HEK293 (cell line): ENCODE results near the gene B4GALNT4.

Experiments used
- EGR2 ChIP-seq: fragments of 450-650 bp; formaldehyde crosslinking; IDR thresholded peaks from 2 replicates; pipeline ENCODE4 v1.5.1; 2016; ENCODE audit warnings: low read depth, missing biosample characterization, missing genetic modification characterization
- KLF10 ChIP-seq: fragments of 450-650 bp; IDR thresholded peaks from 2 replicates; pipeline ENCODE4 v1.5.1; 2018; ENCODE audit warnings: missing biosample characterization, mild to moderate bottlenecking, missing genetic modification characterization
- ZBTB21 ChIP-seq: fragments of 450-650 bp; formaldehyde crosslinking; IDR thresholded peaks from 2 replicates; pipeline ENCODE4 v1.5.1; 2017; ENCODE audit warnings: missing biosample characterization, missing genetic modification characterization
- ZBTB8A ChIP-seq: fragments of 450-650 bp; formaldehyde crosslinking; IDR thresholded peaks from 2 replicates; pipeline ENCODE4 v1.5.1; 2016; ENCODE audit warnings: missing biosample characterization, missing genetic modification characterization
- ZIC2 ChIP-seq: fragments of 450-650 bp; formaldehyde crosslinking; IDR thresholded peaks from 2 replicates; pipeline ENCODE4 v1.5.1; 2016; ENCODE audit warnings: missing biosample characterization, missing genetic modification characterization
- ZNF146 ChIP-seq: fragments of 450-650 bp; formaldehyde crosslinking; IDR thresholded peaks from 2 replicates; pipeline ENCODE4 v1.5.1; 2016; ENCODE audit warnings: missing biosample characterization, missing genetic modification characterization
- ZNF23 ChIP-seq: fragments of 450-650 bp; formaldehyde crosslinking; IDR thresholded peaks from 2 replicates; pipeline ENCODE4 v1.5.1; 2016; ENCODE audit warnings: missing biosample characterization, missing genetic modification characterization, borderline replicate concordance
- ZNF324 ChIP-seq: fragments of 450-650 bp; formaldehyde crosslinking; IDR thresholded peaks from 2 replicates; pipeline ENCODE4 v1.5.1; 2016; ENCODE audit warnings: missing biosample characterization, missing genetic modification characterization
- ZNF501 ChIP-seq: fragments of 450-650 bp; formaldehyde crosslinking; IDR thresholded peaks from 2 replicates; pipeline ENCODE4 v1.5.1; 2016; ENCODE audit warnings: missing biosample characterization, missing genetic modification characterization
- ZNF560 ChIP-seq: fragments of 450-650 bp; formaldehyde crosslinking; IDR thresholded peaks from 2 replicates; pipeline ENCODE4 v1.5.1; 2017; ENCODE audit warnings: missing biosample characterization, missing genetic modification characterization, borderline replicate concordance
- ZNF777 ChIP-seq: fragments of 450-650 bp; formaldehyde crosslinking; IDR thresholded peaks from 2 replicates; pipeline ENCODE4 v1.5.1; 2017; ENCODE audit warnings: missing biosample characterization, missing genetic modification characterization, borderline replicate concordance
- TF ChIP-seq, protein P1 (sequence below): fragments of 450-650 bp; formaldehyde crosslinking; IDR thresholded peaks from 2 replicates; pipeline ENCODE4 v1.5.1; 2016; ENCODE audit warnings: missing biosample characterization, missing genetic modification characterization
- TF ChIP-seq, protein P2 (sequence below): fragments of 450-650 bp; formaldehyde crosslinking; IDR thresholded peaks from 2 replicates; pipeline ENCODE4 v1.5.1; 2016; ENCODE audit warnings: missing biosample characterization, missing genetic modification characterization

GRCh38 chr11:360326-361280 is 8.7 kb upstream of the B4GALNT4 start:
- TF ChIP-seq, protein P1, sequence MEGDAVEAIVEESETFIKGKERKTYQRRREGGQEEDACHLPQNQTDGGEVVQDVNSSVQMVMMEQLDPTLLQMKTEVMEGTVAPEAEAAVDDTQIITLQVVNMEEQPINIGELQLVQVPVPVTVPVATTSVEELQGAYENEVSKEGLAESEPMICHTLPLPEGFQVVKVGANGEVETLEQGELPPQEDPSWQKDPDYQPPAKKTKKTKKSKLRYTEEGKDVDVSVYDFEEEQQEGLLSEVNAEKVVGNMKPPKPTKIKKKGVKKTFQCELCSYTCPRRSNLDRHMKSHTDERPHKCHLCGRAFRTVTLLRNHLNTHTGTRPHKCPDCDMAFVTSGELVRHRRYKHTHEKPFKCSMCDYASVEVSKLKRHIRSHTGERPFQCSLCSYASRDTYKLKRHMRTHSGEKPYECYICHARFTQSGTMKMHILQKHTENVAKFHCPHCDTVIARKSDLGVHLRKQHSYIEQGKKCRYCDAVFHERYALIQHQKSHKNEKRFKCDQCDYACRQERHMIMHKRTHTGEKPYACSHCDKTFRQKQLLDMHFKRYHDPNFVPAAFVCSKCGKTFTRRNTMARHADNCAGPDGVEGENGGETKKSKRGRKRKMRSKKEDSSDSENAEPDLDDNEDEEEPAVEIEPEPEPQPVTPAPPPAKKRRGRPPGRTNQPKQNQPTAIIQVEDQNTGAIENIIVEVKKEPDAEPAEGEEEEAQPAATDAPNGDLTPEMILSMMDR (tag by site-specific recombination): no peak
- TF ChIP-seq, protein P2, sequence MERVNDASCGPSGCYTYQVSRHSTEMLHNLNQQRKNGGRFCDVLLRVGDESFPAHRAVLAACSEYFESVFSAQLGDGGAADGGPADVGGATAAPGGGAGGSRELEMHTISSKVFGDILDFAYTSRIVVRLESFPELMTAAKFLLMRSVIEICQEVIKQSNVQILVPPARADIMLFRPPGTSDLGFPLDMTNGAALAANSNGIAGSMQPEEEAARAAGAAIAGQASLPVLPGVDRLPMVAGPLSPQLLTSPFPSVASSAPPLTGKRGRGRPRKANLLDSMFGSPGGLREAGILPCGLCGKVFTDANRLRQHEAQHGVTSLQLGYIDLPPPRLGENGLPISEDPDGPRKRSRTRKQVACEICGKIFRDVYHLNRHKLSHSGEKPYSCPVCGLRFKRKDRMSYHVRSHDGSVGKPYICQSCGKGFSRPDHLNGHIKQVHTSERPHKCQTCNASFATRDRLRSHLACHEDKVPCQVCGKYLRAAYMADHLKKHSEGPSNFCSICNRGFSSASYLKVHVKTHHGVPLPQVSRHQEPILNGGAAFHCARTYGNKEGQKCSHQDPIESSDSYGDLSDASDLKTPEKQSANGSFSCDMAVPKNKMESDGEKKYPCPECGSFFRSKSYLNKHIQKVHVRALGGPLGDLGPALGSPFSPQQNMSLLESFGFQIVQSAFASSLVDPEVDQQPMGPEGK: no peak
- no peak for TF ChIP-seq ZNF324 (tag by site-specific recombination)
- no peak for TF ChIP-seq ZBTB8A
- no peak for TF ChIP-seq ZNF23 (tag by site-specific recombination)
- no peak for TF ChIP-seq ZIC2 (tag by site-specific recombination)
- no peak for TF ChIP-seq ZBTB21
- no peak for TF ChIP-seq ZNF777
- TF ChIP-seq KLF10 (tag by site-specific recombination): no peak
- no peak for TF ChIP-seq ZNF501 (tag by site-specific recombination)
- TF ChIP-seq EGR2 (tag by site-specific recombination): no peak
- TF ChIP-seq ZNF560 (tag by site-specific recombination): no peak
- no peak for TF ChIP-seq ZNF146
